Measurements from ENCODE around the gene COPB1.
A peak's percentile ranks its signal among the peaks of the same experiment; 100 is the strongest.
"Not testable (repeated sequence)": the region's sequence is repeated elsewhere in the genome, so short reads cannot be mapped to it uniquely, and the experiment has no call there.

The COPB1 gene, protein sequence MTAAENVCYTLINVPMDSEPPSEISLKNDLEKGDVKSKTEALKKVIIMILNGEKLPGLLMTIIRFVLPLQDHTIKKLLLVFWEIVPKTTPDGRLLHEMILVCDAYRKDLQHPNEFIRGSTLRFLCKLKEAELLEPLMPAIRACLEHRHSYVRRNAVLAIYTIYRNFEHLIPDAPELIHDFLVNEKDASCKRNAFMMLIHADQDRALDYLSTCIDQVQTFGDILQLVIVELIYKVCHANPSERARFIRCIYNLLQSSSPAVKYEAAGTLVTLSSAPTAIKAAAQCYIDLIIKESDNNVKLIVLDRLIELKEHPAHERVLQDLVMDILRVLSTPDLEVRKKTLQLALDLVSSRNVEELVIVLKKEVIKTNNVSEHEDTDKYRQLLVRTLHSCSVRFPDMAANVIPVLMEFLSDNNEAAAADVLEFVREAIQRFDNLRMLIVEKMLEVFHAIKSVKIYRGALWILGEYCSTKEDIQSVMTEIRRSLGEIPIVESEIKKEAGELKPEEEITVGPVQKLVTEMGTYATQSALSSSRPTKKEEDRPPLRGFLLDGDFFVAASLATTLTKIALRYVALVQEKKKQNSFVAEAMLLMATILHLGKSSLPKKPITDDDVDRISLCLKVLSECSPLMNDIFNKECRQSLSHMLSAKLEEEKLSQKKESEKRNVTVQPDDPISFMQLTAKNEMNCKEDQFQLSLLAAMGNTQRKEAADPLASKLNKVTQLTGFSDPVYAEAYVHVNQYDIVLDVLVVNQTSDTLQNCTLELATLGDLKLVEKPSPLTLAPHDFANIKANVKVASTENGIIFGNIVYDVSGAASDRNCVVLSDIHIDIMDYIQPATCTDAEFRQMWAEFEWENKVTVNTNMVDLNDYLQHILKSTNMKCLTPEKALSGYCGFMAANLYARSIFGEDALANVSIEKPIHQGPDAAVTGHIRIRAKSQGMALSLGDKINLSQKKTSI

DNA sequence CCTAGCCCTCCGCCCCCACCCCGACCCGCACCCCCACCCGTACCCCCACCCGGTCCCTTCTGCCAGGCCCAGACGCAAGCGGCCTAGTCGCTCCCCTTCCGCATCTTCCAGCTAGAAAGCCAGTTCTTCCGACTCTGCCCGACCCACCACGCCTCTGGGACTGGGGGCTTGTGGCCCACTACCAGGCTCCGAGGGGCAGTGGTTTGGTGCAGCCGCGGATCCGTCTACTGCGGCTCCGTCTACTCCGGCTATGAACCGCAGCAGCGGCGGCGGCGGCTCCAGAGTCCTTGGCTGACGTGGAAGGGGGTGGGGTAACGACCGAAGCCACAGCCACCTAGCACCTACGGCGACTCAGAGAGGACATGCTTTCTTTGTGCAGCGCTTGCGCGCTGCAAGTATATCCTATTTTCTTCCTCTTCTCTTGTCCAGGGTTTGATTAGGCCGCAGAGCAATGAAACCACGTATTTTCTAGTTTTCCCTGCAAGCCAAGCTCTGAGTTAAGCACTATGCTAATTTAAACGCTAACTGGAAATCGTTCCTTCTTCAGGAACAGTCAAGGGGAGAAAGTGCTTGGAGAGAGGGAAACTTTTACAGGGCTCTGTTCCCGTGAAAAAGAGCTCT is at the start of gene COPB1:
COPB1 (minus strand) TSS at position 252 of the 621 bp plus-strand sequence. CDS start 883 bp downstream, outside the sequence.
- peak; percentile 34 for DNase-seq

DNA sequence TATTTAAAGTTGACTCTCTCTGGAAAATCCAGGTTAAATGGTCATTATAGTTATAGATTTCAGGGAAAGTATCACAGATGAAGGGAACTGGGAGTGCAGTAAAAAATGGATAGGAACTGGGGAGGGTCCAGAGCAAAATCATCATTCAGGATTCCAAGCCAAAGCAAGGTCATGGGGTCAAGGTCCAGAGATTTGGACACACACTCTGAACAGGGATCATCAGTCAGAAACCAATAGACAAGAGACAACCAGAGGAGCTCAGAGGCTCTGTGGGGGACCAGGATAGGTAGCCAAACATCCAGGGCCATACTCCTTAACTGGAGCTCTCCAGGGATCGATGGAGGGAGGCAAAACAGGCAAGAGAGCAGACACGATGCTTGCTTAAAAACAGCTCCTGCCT is 47.8 kb upstream of the COPB1 start:
- DNase-seq, result no peak

DNA sequence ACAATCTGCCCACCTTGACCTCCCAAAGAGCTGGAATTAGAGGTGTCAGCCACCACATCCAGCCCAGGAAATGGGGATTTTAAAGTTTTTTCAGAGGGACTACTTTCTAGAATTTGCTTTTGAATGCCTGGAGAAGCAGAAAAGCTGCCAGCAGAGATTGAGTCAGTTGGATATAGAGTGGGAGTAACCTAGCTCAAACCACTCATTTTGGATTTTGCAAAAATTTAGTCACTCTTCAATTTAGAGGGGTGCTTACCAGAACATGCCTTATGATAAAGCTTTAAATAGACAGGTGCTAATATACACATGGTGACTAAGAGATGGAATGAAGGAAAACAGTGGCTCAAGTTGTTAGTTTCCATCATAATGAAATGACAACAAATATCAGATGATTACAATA is 47.1 kb upstream of the COPB1 start:
- DNase-seq, result no peak

DNA sequence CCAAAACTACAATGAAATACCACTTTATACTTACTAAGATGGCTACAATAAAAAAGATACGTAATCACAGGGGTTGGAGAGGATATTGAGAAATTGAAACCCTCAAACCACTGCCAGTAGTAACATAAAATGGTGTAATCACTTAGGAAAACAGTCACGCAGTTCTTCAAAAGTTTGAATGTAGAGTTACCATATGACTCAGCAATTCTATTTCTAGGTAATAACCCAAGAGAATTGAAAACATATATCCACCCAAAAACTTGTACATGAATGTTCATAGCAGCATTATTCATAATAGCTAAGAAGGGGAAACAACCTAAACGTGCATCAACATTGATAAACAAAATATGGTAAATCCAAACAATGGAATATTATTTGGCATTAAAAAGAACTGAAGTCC is 45.0 kb upstream of the COPB1 start:
- DNase-seq, result no peak

DNA sequence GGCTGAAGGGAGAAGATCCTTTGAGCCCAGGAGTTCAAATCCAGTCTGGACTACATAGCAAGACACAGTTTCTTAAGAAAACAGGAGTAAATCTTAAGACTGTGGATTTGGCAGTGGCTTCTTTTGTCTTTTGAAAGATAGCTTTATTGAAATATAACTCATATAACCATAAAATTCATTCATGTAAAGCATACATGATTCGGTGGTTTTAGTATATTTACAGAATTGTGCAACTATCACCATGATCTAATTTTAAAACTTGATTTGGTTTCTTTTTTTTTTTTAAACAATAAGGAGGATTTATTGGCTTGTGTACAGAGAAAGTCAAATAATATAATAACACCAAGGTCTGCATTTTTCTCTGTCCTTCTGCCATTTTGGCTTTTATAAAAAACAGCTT is 43.6 kb upstream of the COPB1 start:
- no peak for DNase-seq

DNA sequence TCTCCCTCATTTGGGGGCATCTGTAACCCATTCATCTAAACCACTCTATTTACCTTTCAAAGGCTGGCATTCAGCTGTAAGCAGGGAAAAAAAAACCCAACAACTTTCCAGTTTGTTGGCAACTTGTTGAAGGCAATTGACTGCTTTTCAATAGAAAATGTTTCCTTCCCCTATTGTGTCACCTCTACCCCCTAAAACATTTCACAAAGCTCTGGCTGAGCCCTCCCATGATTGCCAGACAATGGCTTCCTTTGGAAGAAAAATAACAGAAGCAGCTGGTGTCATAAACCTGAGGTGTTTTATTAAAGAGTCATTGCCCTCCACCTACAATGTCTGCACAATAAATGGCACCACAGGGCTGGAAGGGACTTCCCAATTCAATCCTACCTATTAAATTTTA is 42.7 kb upstream of the COPB1 start:
- no peak for DNase-seq

DNA sequence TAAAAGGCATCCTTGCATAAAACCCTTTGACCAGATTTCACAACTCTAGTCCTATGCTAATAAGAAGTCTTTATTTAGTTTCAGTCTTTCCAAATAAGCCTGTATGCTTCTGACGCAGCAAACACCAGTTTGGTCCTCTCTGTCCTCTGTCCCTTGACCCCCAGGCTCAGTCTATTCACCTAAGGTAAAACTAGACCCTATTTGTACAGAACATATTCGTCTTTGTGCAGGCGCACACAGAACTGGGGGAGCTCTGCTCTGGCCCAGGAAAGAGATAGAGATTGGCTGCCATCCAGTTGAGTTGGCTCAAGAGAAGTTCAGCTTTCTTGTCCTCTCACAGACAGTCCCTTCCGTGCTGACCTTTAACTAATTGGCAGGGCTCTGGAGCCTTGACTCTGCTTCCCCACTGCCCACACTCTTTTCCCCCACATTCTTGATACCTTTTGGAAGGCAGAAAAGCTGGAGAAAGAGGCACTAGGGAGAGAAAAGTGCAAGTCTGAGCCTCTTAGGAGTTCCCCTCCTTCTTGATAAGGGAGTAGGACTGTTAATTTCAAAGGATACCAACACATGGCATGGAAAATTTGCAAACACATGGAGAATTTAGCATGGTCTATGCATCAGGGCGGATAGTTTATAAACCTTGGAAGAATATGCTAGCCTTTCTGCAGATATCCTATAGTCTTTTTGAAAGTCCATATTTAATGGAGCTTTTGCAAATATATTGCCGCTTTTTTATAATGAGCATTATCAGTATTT is 41.8 kb upstream of the COPB1 start:
- no peak for DNase-seq

DNA sequence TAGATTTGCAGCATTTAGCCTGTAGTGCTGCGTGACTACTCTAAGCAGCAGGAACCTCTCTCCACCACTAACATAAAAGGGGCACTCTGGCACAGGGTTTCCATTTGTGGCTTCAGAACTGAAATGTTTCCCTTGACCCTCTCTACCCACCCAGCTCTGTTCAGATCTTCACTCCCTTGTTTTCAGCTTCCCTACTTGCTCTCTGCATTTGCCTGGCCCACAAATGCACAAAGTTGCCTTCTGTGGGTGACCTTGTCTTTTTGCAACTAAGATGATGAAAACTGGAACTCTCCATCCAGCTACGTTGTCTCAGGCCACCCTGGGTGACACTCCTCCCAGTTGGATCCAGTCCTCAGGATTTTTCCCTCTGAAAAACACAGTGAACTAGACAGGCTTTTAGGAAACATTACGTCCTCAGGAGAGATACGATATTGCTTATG is 40.4 kb upstream of the COPB1 start:
- no peak for DNase-seq

DNA sequence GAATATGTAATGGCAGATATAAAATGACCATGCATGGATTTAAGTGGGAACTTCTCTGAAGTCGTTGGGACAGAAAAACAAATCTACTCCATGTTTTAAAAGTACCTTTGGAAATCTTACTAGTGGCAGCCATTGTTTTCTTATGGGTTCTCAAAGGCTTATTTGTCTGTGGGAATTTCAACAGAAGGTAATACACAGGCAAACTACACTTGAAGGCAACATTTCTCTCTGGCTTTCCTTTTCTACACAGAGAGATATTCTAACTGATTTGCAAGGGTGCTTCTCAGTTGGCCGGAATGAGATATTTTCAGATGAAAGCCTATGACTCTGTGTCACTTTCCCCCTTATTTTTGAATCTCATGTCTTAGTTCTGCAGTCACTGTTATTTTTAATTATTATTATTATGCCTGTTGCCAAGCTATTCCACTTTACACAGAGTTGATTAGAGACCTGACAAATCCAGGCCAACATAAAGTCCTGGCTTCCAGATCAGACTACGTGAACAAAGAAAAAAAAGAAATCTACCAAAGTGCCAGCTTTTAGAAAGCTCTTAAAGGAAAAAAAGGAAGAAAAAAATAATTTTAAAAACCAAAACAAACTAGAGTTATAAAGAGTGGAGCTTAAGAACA is 39.4 kb upstream of the COPB1 start:
- no peak for DNase-seq

DNA sequence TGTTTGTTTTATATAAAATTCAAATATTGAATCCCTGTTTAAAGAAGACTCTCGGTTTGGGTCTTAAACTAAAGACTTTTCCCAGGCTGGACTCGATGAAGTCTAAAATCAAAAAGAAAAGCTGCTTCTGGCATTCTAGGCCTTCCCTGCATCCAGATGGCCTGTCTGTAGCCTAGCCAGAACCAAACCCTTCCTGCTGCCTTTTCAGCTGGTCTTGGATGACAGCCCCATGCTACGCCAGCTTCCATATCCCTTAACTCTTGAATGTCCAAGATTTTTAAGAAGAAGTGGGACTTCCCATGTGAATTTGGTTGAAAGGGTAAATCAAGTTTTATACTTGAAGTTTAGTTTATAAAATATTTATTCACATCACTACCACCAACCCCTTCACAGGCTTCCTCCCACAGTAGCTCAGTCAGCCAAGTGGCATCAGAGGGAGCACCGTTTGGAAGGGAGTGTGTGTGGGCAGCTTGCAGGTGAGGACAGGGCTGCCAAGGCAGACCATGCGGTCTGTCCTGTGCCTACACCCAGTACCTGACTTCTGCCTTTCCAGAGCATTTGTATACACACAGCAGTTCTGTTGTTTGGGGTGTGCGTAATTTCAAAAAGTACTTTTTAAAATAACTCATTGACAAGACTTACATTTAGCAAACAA is 38.8 kb upstream of the COPB1 start:
- no peak for DNase-seq

DNA sequence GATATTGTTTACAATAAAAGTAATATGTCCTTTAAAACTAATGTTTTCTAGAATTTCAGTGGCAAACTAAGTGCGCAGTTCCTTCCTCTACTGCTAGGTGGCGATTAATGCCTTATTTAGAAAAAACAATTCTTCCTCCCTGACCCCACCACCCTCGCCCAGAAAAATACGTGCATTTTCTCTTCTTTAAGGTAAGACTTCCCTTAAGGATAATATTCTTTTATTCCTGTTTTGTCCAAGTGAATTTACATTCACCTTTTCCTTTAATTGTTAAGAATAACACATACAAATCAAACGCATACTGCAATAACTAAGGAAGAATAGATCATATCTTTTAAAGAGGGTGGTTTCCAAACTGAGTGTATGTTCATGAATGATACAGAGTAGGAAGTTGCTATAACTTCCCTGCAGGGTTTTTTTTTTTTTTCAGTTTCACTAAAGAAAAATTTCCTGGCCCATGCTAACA is 37.6 kb upstream of the COPB1 start:
- no peak for DNase-seq

DNA sequence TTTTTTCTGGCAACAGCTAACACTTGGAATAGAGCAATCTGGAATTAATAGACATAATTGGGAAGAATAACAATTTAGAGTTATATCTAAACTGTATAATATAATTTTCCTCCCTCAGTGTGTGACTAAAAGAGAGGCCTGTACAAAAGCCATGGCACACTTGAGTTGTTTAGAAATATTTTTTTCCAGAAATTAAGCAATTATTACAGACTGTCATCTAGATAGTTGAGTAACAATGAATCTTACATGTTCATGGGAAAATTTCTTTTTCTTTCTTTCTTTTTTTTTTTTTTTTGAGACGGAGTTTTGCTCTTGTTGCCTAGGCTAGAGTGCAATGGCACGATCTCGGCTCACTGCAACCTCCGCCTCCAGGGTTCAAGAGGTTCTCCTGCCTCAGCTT is 35.6 kb upstream of the COPB1 start:
- not testable (repeated sequence) for DNase-seq

DNA sequence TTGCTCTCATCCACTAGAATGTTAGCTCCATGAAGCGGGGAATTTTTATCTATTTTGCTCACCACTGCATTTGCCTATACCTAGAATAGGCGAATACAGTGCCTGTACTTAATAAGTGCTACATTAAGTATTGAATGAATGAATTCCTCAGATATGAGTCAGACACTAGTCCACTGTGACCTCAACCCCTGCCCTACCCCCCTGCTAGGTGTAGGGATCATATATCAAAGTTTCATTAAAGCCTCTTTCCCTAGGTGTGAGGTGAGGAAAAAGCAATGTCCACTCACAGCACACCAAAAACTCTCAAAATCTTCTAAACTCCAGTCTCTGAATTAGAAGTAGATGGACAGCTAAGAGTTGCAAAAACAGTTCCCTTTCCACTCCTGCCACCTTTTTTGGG is 30.3 kb upstream of the COPB1 start:
- DNase-seq, result no peak

DNA sequence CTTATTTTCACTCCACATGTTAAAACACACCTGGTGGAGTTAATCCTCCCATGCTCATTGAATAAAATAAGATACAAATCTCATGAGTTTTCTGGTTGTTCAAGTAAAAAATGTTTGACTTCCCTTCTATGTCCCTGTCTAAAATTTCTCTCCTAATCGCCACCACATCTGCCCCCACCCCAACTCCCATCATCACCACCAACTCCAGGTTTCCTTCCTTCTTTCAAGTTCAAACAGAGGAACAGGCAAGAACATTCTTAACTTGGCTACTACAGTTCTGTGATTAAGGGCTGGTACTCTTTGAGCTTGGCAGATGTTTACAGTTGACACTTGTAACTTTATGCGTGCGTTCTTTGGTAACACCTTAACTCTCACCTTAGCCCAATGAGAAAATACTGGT is 29.7 kb upstream of the COPB1 start:
- DNase-seq, result no peak

DNA sequence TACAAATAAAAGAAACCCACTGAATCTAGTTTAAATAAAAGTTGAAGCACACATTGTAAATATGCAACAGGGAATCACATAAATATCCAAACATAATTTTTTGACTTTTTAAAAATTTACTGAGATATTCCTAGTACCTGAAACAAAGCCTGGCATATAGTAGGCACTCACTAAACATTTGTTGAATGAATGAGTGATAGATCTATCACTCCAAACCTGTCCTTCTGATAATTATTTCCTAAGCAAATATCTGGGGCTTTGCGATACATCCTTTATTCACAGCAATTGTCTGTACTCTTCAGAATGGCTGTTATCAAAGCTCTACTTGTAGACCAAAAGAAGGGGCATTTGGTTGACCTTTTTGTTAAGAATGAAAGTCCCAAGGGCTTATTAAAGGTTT is 23.2 kb upstream of the COPB1 start:
- DNase-seq, result no peak

DNA sequence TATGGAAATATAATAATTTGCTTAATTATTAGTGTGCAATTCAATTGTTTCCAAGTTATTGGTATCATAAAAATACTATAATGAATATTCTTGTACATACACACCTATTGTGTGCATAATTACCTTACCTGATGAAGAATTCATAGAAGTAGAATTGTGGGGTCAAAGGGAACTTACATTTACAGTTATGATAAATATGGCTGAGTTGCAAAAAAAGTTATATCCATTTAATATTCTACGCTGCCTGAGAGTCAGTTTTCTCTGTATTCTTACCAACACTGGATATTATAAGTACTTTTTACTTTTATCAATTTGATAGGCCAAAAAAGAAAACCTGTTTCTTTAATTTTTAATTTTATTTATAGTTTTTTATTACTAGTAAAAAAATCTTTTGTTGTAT is 22.6 kb upstream of the COPB1 start:
- DNase-seq, result no peak

DNA sequence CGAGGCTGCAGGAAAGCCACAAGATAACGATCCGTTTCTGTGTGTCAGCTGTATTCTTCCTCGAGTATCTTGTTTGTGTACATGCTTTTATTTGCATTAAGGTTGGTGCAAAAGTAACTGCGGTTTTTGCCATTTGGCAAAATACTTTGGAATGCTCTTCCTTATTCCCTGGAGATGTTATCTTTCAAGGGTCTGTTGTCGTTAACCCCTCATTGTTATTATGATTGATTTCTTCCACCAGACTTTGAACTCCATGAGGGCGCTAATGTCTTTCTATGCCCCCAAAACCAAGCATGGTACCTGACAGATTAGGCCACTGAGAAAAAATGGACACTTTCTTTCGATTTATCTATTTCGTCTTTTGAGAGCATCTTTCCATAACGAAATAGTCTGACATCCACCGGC is 21.1 kb upstream of the COPB1 start:
- no peak for DNase-seq

DNA sequence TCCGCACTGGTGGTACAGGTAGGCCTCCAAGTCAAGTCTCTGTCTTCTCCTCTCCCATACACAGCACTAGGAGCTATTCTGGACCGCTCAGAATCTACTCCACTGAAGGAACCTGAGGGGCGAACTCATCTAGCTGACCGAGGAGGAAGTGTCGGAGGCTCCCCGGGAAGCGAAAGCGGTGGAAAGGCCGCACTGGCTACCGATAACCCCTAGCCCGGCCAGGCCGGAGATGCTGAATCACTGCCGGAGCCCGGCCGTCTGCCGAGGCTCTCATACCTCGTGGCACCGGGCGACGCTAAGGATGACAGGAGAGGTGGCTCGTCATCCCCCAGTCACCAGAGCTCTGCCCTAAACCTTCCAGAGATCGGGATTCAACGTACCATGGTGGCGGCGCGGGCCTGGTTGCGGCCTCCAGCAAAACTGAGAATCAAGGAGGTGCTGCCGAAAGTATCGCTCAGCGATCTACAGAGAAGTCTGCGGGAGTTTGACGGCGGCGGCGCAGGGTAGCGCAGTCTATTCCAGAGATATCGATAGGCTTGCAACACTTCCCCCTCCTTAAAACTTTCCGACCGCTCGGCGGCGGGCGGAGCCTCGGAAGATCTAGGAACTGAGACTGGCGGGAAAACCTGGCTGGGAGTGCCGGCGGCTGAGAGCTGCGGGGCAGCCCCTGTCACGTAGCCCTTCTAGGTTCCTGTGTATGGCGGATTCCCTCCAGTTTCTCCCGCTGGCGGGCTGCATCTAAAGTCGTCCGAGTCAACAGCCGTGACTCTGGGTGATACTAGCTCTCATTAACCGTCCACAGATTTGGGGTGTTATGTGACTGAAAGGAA is 20.5 kb upstream of the COPB1 start, which contains the start of gene PSMA1:
PSMA1 (minus strand) TSS at position 470 of the 830 bp plus-strand sequence; CDS start at position 383, 87 bp downstream.
- DNase-seq, result peak; percentile 84

DNA sequence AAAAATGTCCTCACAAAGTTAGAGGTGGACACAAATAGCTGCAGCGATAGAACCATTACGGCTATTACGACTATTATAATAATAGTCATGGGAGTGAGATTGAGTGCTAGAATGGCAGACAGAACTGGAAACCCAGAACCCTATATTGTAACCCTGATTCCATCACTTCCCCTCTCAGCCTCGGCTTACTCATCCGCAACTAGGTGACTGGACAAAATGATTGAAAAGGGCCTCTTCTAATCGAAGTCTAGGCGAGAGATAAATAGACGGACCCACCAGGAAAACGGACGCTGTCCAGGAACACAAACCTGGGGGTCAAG is 19.9 kb upstream of the COPB1 start:
- no peak for DNase-seq

DNA sequence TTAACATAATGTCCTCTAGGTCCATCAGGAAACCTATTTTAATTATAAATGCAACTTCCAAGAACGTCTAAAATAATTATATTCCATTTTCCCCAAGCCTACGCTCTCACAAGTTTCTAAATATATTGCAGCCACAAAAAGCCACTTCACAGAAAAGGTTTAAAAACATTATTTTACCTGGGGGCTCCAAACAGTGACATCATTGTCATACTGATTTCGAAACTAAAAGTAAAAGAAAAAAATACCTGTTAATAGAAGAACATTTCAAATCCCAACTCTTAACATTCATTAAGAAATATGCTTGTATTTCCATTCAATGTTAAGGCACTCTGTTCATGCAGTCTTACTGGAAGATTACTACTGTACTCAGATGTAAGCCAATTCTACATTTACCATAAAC is 19.2 kb upstream of the COPB1 start:
- DNase-seq, result no peak

DNA sequence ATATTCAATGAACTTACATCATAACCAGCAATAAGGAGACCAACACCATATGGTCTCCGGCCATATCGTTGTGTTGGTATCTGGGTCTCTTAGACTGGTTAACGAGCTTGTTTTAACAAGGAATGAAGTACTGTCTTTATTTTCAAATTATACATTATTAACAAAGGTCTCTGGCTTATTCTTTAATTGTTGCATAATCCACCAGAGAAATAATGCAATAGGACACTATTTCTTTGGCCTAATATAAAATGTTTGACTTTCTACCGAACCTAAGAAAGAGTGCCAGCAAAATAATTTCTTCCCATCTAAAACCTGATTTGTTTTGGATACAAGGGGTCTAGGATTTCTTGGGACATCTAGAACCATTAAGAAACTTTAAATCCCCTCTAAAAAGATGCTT is 14.2 kb upstream of the COPB1 start:
- DNase-seq, result no peak

Measured in NCI-H1417 treated with DMSO at 0.1 percent for 48 hours (cell line).